Peyer's patch (tissue), 4 donors: ENCODE data around the gene TSPAN7. TPM values are rescaled to one million over a fixed set of nuclear protein-coding genes. Genes with fewer than 3 reads are reported as not detected.

Source experiments
- DNase-seq, 3 donors: peaks; one replicate each; pipeline ENCODE4 v3.0.0-alpha.2; 2017 to 2019
- H3K27ac ChIP-seq, 4 donors: fragments of 200-600 bp; sonication (generic); one replicate each; pipeline ENCODE4 v1.5.1; 2016 to 2019
- H3K27me3 ChIP-seq, 2 donors: fragments of 200-600 bp; sonication (generic); one replicate each; pipeline ENCODE4 v1.5.1; 2019
- H3K36me3 ChIP-seq, 3 donors: fragments of 200-600 bp; sonication (generic); one replicate each; pipeline ENCODE4 v1.5.1; 2016 to 2019
- H3K4me1 ChIP-seq, 4 donors: fragments of 200-600 bp; sonication (generic); one replicate each; pipeline ENCODE4 v1.5.1; 2016 to 2019
- H3K4me3 ChIP-seq, 4 donors: fragments of 200-600 bp; sonication (generic); 1 replicate in 3 of 4; 2 replicates in 1 of 4; pipeline ENCODE4 v1.5.1; 2016 to 2019; ENCODE audit warnings: mild to moderate bottlenecking in 1 of 4
- H3K9me3 ChIP-seq, 4 donors: fragments of 200-600 bp; sonication (generic); one replicate each; pipeline ENCODE4 v1.5.1; 2016 to 2019; ENCODE audit warnings: mild to moderate bottlenecking in 1 of 4
- POLR2A ChIP-seq, 2 donors: fragments of 450-650 bp; IDR thresholded peaks; one replicate each; pipeline ENCODE4 v1.5.1; 2017; ENCODE audit warnings: antibody characterized with exemption in 2 of 2, mild to moderate bottlenecking in 2 of 2, moderate library complexity in 2 of 2
- total RNA-seq, 4 donors: library from RNA; depleted of rRNA; stranded (reverse); fragments of >200 nt; gene quantifications; one replicate each; pipeline ENCODE4 v1.1.0, GENCODE V29; 2016
- TF ChIP-seq, protein P1 (sequence below), 6 experiments: fragments of 450-650 bp in 4 of 6; fragments of 200-600 bp in 2 of 6; sonication (generic) in 1 of 6; IDR thresholded peaks; one replicate each; pipeline ENCODE4 v1.5.1; 2017 to 2019; ENCODE audit warnings: antibody characterized with exemption in 6 of 6, mild to moderate bottlenecking in 3 of 6, moderate library complexity in 1 of 6

Gene TSPAN7
- total RNA-seq, 4 donors from 2014 or later: 13.2 to 74.8 (median 44.1) TPM

DNA sequence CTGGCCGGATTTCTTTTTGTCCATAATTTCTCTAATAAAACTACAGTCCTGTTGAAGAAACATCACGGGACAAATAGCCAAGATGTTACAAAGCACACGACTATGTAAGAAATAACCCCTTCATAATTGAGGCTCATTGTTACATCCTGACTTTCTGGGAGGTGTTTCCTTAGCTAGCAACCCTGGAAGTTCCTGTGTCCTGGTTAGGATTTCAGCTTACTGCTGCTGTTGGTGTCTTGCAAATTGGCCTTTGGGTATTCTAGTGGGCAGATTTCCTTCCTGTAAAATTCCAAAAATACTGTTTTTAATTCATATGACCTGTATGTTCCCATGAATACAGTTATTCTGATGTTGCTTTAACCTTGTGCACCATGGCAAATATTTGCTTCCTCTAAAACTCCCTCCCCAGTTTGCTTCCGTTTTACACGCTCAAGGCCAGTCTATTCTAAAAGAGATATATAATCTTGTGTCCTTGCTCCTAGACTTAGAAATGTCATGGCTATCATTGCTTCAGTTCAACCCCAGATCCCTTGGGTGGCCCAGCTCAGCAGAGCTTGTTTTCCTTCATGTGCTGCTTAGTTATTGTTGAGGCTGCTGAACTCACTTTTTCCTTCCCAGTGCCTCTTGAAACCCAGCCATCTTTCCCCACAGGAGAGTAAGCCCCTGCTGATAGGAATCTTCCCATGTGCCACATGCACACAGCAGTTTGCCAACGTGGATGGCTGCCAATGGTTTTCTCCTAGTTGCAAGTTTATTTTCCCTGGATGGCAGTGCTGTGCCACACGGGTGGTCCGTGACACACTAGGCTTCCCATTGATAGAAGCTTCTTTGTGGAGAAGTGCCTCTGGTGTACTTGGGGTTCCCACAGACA is 75.8 kb downstream of the TSPAN7 start:
- H3K27me3 ChIP-seq: no peaks in the 10 kb centered on the region

GRCh38 chrX:38638952-38639529 is 77.7 kb downstream of the TSPAN7 start:
- no peak for TF ChIP-seq POLR2A (IDR thresholded peaks at IDR 0.05)
- TF ChIP-seq, protein P1, sequence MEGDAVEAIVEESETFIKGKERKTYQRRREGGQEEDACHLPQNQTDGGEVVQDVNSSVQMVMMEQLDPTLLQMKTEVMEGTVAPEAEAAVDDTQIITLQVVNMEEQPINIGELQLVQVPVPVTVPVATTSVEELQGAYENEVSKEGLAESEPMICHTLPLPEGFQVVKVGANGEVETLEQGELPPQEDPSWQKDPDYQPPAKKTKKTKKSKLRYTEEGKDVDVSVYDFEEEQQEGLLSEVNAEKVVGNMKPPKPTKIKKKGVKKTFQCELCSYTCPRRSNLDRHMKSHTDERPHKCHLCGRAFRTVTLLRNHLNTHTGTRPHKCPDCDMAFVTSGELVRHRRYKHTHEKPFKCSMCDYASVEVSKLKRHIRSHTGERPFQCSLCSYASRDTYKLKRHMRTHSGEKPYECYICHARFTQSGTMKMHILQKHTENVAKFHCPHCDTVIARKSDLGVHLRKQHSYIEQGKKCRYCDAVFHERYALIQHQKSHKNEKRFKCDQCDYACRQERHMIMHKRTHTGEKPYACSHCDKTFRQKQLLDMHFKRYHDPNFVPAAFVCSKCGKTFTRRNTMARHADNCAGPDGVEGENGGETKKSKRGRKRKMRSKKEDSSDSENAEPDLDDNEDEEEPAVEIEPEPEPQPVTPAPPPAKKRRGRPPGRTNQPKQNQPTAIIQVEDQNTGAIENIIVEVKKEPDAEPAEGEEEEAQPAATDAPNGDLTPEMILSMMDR (IDR thresholded peaks at IDR 0.05): no peak
- Histone ChIP-seq H3K4me1 (no peaks in the 10 kb centered on the region), H3K36me3 (no peaks in the 10 kb centered on the region), H3K27me3 (no peaks in the 10 kb centered on the region), H3K9me3 (no peaks in the 10 kb centered on the region), H3K27ac (no peak overlapping the region), H3K4me3 (no peak overlapping the region)
- DNase-seq: no peak

More for the DNA sequence above, 75.8 kb downstream of the TSPAN7 start:
- no peak for DNase-seq
- Histone ChIP-seq H3K9me3 (no peaks in the 10 kb centered on the region), H3K36me3 (no peaks in the 10 kb centered on the region), H3K27ac (no peak overlapping the region), H3K4me1 (no peaks in the 10 kb centered on the region), H3K4me3 (no peak overlapping the region)
- TF ChIP-seq, protein P1 (IDR thresholded peaks at IDR 0.05): no peak
- no peak for TF ChIP-seq POLR2A (IDR thresholded peaks at IDR 0.05)

DNA sequence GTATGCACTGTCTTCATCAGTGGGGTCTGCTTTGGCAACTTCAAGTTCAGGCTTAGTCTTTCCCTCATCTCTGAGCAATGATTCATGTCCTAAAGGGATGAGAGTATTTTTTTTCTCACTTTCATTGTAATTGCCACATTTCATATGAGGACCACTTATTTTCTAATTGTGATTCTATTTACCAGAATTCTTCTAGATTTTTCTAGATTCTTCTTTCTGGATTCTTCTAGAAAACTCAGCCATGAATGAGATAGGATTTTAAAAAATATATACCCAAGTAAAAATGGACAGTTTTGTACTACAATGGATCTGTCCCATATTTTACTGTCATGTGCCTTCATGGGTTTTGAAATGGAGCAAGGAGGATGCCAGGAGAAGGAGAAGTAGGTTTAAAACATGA is 78.4 kb downstream of the TSPAN7 start:
- H3K27me3 ChIP-seq: no peaks in the 10 kb centered on the region
- H3K4me3 ChIP-seq: no peak overlapping the region
- no peaks in the 10 kb centered on the region for H3K36me3 ChIP-seq
- DNase-seq: no peak
- no peak for TF ChIP-seq POLR2A (IDR thresholded peaks at IDR 0.05)
- TF ChIP-seq, protein P1 (IDR thresholded peaks at IDR 0.05): no peak
- no peaks in the 10 kb centered on the region for H3K9me3 ChIP-seq
- no peak overlapping the region for H3K27ac ChIP-seq
- H3K4me1 ChIP-seq: no peaks in the 10 kb centered on the region

GRCh38 chrX:38641197-38641596 is 79.9 kb downstream of the TSPAN7 start:
- no peaks in the 10 kb centered on the region for H3K27me3 ChIP-seq

GRCh38 chrX:38643903-38644302 is 82.6 kb downstream of the TSPAN7 start:
- H3K9me3 ChIP-seq: no peaks in the 10 kb centered on the region
- DNase-seq: no peak
- no peak overlapping the region for H3K27ac ChIP-seq
- H3K27me3 ChIP-seq: no peaks in the 10 kb centered on the region
- TF ChIP-seq, protein P1 (IDR thresholded peaks at IDR 0.05): no peak
- no peak for TF ChIP-seq POLR2A (IDR thresholded peaks at IDR 0.05)
- no peak overlapping the region for H3K4me3 ChIP-seq
- H3K4me1 ChIP-seq: no peaks in the 10 kb centered on the region
- no peaks in the 10 kb centered on the region for H3K36me3 ChIP-seq

More at GRCh38 chrX:38641197-38641596, 79.9 kb downstream of the TSPAN7 start:
- Histone ChIP-seq H3K9me3 (no peaks in the 10 kb centered on the region), H3K4me3 (no peak overlapping the region), H3K27ac (no peak overlapping the region), H3K4me1 (no peaks in the 10 kb centered on the region), H3K36me3 (no peaks in the 10 kb centered on the region)
- DNase-seq: no peak
- TF ChIP-seq, protein P1 (IDR thresholded peaks at IDR 0.05): no peak
- no peak for TF ChIP-seq POLR2A (IDR thresholded peaks at IDR 0.05)
